ENCODE data around the gene GAS7.

DNA sequence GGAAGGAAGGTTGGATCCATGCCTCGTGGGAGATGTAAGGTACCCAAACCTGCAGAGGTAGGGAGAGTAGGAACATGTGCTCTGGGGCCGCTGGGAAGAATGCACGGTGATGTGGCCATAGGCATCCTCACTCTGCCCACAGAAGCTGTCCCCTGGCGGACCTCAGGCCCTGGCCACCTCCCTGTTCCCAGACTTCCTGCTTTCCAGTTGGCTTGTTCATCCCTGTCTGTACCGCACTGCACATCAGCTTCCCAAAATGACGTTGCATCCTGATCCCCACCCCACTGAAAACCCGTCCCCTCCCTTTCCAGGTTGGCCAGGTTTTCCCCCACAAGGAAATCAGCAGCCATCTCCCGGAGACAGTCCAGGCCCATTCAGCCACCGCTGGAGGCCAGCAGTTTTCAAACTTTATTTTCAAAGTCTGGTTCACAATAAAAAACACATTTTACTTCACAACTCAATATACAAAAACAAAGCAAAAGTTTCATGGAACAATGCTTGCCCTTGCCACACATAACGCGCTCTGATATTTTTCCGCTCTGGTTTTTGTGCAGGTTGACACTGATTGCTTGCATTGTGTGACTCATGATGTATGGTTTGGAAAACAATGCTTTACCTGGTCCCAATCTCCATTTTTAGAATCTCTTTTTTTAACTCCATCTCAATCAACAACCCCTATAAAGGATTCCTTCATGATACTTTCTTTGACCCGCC, 143.0 kb downstream of the GAS7 start:
- TF ChIP-seq CTCF (IDR thresholded peaks at IDR 0.05) (no peak), POLR2A (IDR thresholded peaks at IDR 0.05) (no peak), POLR2AphosphoS5 (IDR thresholded peaks at IDR 0.05) (no peak)
